Measurements from ENCODE around the gene TRIM28. TPM values are rescaled to one million over a fixed set of nuclear protein-coding genes. Genes with fewer than 3 reads are reported as not detected.

The TRIM28 gene
- total RNA-seq, 1 donor from 2014 or later = 274 TPM

- no peak for DNase-seq (ENCODE audit: extremely low spot score in 2 of 2)
- Histone ChIP-seq H3K4me3 (peak overlapping the region in 1 of 2 donors; percentile 43), H3K36me3 (peaks cover 0 to 18% of the 10 kb centered on the region in 2 donors), H3K9me3 (no peaks in the 10 kb centered on the region), H3K27ac (peak overlapping the region; percentile 34), H3K27me3 (no peaks in the 10 kb centered on the region), H3K4me1 (peaks cover 44% of the 10 kb centered on the region)
- intact Hi-C loops (cut with DNase I) = no loop called here
- no peak for TF ChIP-seq POLR2A (IDR thresholded peaks at IDR 0.05)
- no peak for TF ChIP-seq POLR2AphosphoS5 (IDR thresholded peaks at IDR 0.05; ENCODE audit: insufficient read depth in 1 of 2, low read depth in 1 of 2)
- no peak for TF ChIP-seq CTCF (IDR thresholded peaks at IDR 0.05)
Measured at GRCh38 chr19:58513213-58513693, 30.6 kb upstream of the TRIM28 start.

GRCh38 chr19:58513694-58514563 is 29.9 kb upstream of the TRIM28 start:
- no peak for DNase-seq (ENCODE audit: extremely low spot score in 2 of 2)
- Histone ChIP-seq H3K36me3 (peaks cover 0 to 18% of the 10 kb centered on the region in 2 donors), H3K4me3 (peak overlapping the region; percentile 43 to 48), H3K4me1 (peaks cover 50% of the 10 kb centered on the region), H3K27me3 (no peaks in the 10 kb centered on the region), H3K27ac (peak overlapping the region; percentile 34), H3K9me3 (no peaks in the 10 kb centered on the region)
- peak; percentile 16 to 26 for TF ChIP-seq POLR2AphosphoS5 (IDR thresholded peaks at IDR 0.05; ENCODE audit: insufficient read depth in 1 of 2, low read depth in 1 of 2)
- TF ChIP-seq CTCF (IDR thresholded peaks at IDR 0.05) = peak; percentile 83 to 88 (median 88)
- TF ChIP-seq POLR2A (IDR thresholded peaks at IDR 0.05) = no peak
- intact Hi-C loops (cut with DNase I) = no loop called here

GRCh38 chr19:58514564-58515022 is 29.3 kb upstream of the TRIM28 start:
- Histone ChIP-seq H3K9me3 (no peaks in the 10 kb centered on the region), H3K27me3 (no peaks in the 10 kb centered on the region), H3K36me3 (peaks cover 0 to 18% of the 10 kb centered on the region in 2 donors), H3K27ac (peak overlapping the region; percentile 34), H3K4me3 (peak overlapping the region; percentile 43 to 48), H3K4me1 (peaks cover 53% of the 10 kb centered on the region)
- intact Hi-C loops (cut with DNase I) = no loop called here
- TF ChIP-seq CTCF (IDR thresholded peaks at IDR 0.05) = no peak
- TF ChIP-seq POLR2AphosphoS5 (IDR thresholded peaks at IDR 0.05; ENCODE audit: insufficient read depth in 1 of 2, low read depth in 1 of 2) = no peak
- TF ChIP-seq POLR2A (IDR thresholded peaks at IDR 0.05) = no peak
- DNase-seq (ENCODE audit: extremely low spot score in 2 of 2) = no peak

DNA sequence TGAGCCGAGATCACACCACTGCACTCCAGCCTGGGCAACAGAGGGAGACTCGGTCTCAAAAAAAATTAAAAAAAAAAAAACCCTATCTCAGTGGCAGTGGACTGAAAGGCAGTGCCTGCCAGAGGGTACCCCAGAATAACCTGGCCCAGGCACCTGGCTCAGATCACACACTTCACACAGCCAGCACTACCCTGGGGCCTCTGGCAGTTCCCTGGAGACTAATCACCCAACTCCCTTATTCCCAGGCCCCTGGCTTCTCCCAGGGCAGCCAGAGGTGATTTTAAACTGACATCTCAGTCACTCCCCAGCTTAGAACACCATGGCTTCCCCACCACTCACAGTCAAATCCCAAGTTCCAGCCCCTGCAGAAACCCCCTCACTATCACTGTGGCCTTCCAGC is 28.6 kb upstream of the TRIM28 start:
- H3K9me3 ChIP-seq = no peaks in the 10 kb centered on the region
- H3K4me1 ChIP-seq = peaks cover 55% of the 10 kb centered on the region
- no peak for TF ChIP-seq POLR2A (IDR thresholded peaks at IDR 0.05)
- no peak for TF ChIP-seq CTCF (IDR thresholded peaks at IDR 0.05)
- no peak for TF ChIP-seq POLR2AphosphoS5 (IDR thresholded peaks at IDR 0.05; ENCODE audit: insufficient read depth in 1 of 2, low read depth in 1 of 2)
- H3K27ac ChIP-seq = no peak overlapping the region
- H3K27me3 ChIP-seq = no peaks in the 10 kb centered on the region
- H3K36me3 ChIP-seq = peaks cover 0 to 18% of the 10 kb centered on the region in 2 donors
- no peak for DNase-seq (ENCODE audit: extremely low spot score in 2 of 2)
- intact Hi-C loops (cut with DNase I) = no loop called here
- no peak overlapping the region for H3K4me3 ChIP-seq
